H9 (cell line): ENCODE measurements around the gene CWH43. TPM values are rescaled to one million over a fixed set of nuclear protein-coding genes. Genes with fewer than 3 reads are reported as not detected.

Source experiments
- DNase-seq: peaks from one replicate; pipeline ENCODE4 v3.0.0-alpha.2; 2017
- H2AFZ ChIP-seq: one replicate; pipeline ENCODE4 v1.6.1; 2013; ENCODE audit warnings: mild to moderate bottlenecking, low read length, control low read depth, moderate library complexity
- H2AK5ac ChIP-seq: 2 replicates; pipeline ENCODE4 v1.6.1; 2013; ENCODE audit warnings: low read length, control low read depth, mixed read lengths; ENCODE audit not compliant: insufficient read length
- H2BK120ac ChIP-seq: one replicate; pipeline ENCODE4 v1.6.1; 2013; ENCODE audit warnings: low read depth, mild to moderate bottlenecking, low read length, control low read depth, inconsistent platforms; ENCODE audit not compliant: poor library complexity, severe bottlenecking
- H2BK12ac ChIP-seq: 2 replicates; pipeline ENCODE4 v1.6.1; 2013; ENCODE audit warnings: low read length, control low read depth, mixed read lengths, low read depth; ENCODE audit not compliant: insufficient read length
- H2BK15ac ChIP-seq: 2 replicates; pipeline ENCODE4 v1.6.1; 2013; ENCODE audit warnings: low read depth, low read length, control low read depth
- H2BK20ac ChIP-seq: one replicate; pipeline ENCODE4 v1.6.1; 2013; ENCODE audit warnings: low read depth, mild to moderate bottlenecking, low read length, control low read depth, inconsistent platforms; ENCODE audit not compliant: poor library complexity, severe bottlenecking
- H2BK5ac ChIP-seq: 2 replicates; pipeline ENCODE4 v1.6.1; 2013; ENCODE audit warnings: low read length, control low read depth, mixed read lengths; ENCODE audit not compliant: insufficient read length
- H3K14ac ChIP-seq: 2 replicates; pipeline ENCODE4 v1.6.1; 2013; ENCODE audit warnings: low read length, control low read depth; ENCODE audit not compliant: insufficient read depth
- H3K18ac ChIP-seq: 2 replicates; pipeline ENCODE4 v1.6.1; 2013; ENCODE audit warnings: low read depth, mild to moderate bottlenecking, mixed read lengths, low read length, control low read depth; ENCODE audit not compliant: insufficient read length
- H3K23ac ChIP-seq: 2 replicates; pipeline ENCODE4 v1.6.1; 2013; ENCODE audit warnings: low read length, control low read depth, mixed read lengths, low read depth; ENCODE audit not compliant: insufficient read length
- H3K23me2 ChIP-seq: 2 replicates; pipeline ENCODE4 v1.6.1; 2013; ENCODE audit warnings: low read depth, mild to moderate bottlenecking, mixed read lengths, low read length, control low read depth; ENCODE audit not compliant: insufficient read length, poor library complexity, severe bottlenecking
- H3K27ac ChIP-seq: 2 replicates; pipeline ENCODE4 v1.5.1; 2013; ENCODE audit warnings: low read length, control low read depth, mixed read lengths, low read depth; ENCODE audit not compliant: insufficient read length
- H3K27me3 ChIP-seq: 2 replicates; pipeline ENCODE4 v1.6.1; 2013; ENCODE audit warnings: low read length, control low read depth, inconsistent platforms; ENCODE audit not compliant: insufficient read depth
- H3K4ac ChIP-seq: 2 replicates; pipeline ENCODE4 v1.6.1; 2013; ENCODE audit warnings: low read depth, mild to moderate bottlenecking, control low read depth, inconsistent platforms, low read length, moderate library complexity
- H3K4me1 ChIP-seq: 2 replicates; pipeline ENCODE4 v1.6.1; 2013; ENCODE audit warnings: low read length, control low read depth, inconsistent platforms; ENCODE audit not compliant: insufficient read depth
- H3K4me2 ChIP-seq: 2 replicates; pipeline ENCODE4 v1.6.1; 2013; ENCODE audit warnings: low read length, control low read depth, mixed read lengths; ENCODE audit not compliant: insufficient read length, insufficient read depth
- H3K56ac ChIP-seq: 2 replicates; pipeline ENCODE4 v1.6.1; 2013; ENCODE audit warnings: low read depth, mild to moderate bottlenecking, mixed read lengths, low read length, control low read depth; ENCODE audit not compliant: insufficient read length
- H3K79me1 ChIP-seq: 2 replicates; pipeline ENCODE4 v1.6.1; 2013; ENCODE audit warnings: low read depth, mild to moderate bottlenecking, moderate library complexity, low read length, control low read depth, inconsistent platforms; ENCODE audit not compliant: insufficient read depth, poor library complexity, severe bottlenecking
- H3K79me2 ChIP-seq: 2 replicates; pipeline ENCODE4 v1.6.1; 2013; ENCODE audit warnings: low read length, control low read depth, inconsistent platforms; ENCODE audit not compliant: insufficient read depth
- H3K9ac ChIP-seq: 2 replicates; pipeline ENCODE4 v1.6.1; 2013; ENCODE audit warnings: low read length, control low read depth, mixed read lengths; ENCODE audit not compliant: insufficient read length; ENCODE audit errors: extremely low read depth
- H3K9me3 ChIP-seq: one replicate; pipeline ENCODE4 v1.6.1; 2013; ENCODE audit warnings: low read depth, low read length, inconsistent platforms; ENCODE audit not compliant: control insufficient read depth
- H3T11ph ChIP-seq: one replicate; pipeline ENCODE4 v1.6.1; 2013; ENCODE audit warnings: mild to moderate bottlenecking, low read length, control low read depth, inconsistent platforms
- H4K20me1 ChIP-seq: one replicate; pipeline ENCODE4 v1.6.1; 2013; ENCODE audit not compliant: control insufficient read depth, insufficient read length, insufficient read depth
- H4K5ac ChIP-seq: 2 replicates; pipeline ENCODE4 v1.6.1; 2013; ENCODE audit warnings: low read depth, mild to moderate bottlenecking, mixed read lengths, low read length, control low read depth; ENCODE audit not compliant: insufficient read length
- H4K8ac ChIP-seq: replicated peaks from 2 replicates; pipeline ENCODE4 v1.6.1; 2013; ENCODE audit warnings: low read length, control low read depth, mixed read lengths, low read depth; ENCODE audit not compliant: insufficient read length
- H4K91ac ChIP-seq: 2 replicates; pipeline ENCODE4 v1.6.1; 2013; ENCODE audit warnings: low read depth, mild to moderate bottlenecking, moderate library complexity, mixed read lengths, low read length, control low read depth; ENCODE audit not compliant: insufficient read length
- H3K27ac Mint-ChIP-seq, 3 experiments: 2 replicates in 2 of 3; 3 replicates in 1 of 3; pipeline ENCODE4 v1.8.0; 2020 to 2021; ENCODE audit warnings: mixed read lengths in 3 of 3, mild to moderate bottlenecking in 1 of 3, moderate library complexity in 1 of 3
- H3K27me3 Mint-ChIP-seq: 2 replicates; pipeline ENCODE4 v1.8.0; 2021; ENCODE audit warnings: low read depth, mild to moderate bottlenecking, moderate library complexity, mixed read lengths
- H3K36me3 Mint-ChIP-seq, 3 experiments: 2 replicates in 2 of 3; 3 replicates in 1 of 3; pipeline ENCODE4 v1.8.0; 2020 to 2021; ENCODE audit warnings: low read depth in 3 of 3, mixed read lengths in 3 of 3; ENCODE audit not compliant: insufficient read depth in 1 of 3
- H3K4me1 Mint-ChIP-seq, 2 experiments: 2 replicates each; pipeline ENCODE4 v1.8.0; 2020; ENCODE audit warnings: mixed read lengths in 2 of 2
- H3K4me3 Mint-ChIP-seq, 2 experiments: 2 replicates in 1 of 2; 3 replicates in 1 of 2; pipeline ENCODE4 v1.8.0; 2020 to 2021; ENCODE audit warnings: mild to moderate bottlenecking in 2 of 2, mixed read lengths in 2 of 2, moderate library complexity in 1 of 2
- H3K9me3 Mint-ChIP-seq, 2 experiments: 2 replicates in 1 of 2; 3 replicates in 1 of 2; pipeline ENCODE4 v1.8.0; 2020; ENCODE audit warnings: mild to moderate bottlenecking in 2 of 2, mixed read lengths in 2 of 2, moderate library complexity in 1 of 2
- WGBS: extraction: QIAGEN DNeasy Blood & Tissue Kit; methylation state at CpG from one replicate; pipeline ENCODE4 v1.1.7; 2013; ENCODE audit warnings: missing lambda C conversion rate, low lambda C conversion rate, mixed read lengths; ENCODE audit not compliant: insufficient read length; ENCODE audit errors: extremely low coverage; 5-methylcytosine and 5-hydroxymethylcytosine counted together
- total RNA-seq: library from RNA; stranded (reverse); gene quantifications from 2 replicates; pipeline ENCODE4 v1.2.1, GENCODE V29; 2021
- TF ChIP-seq, protein P1 (sequence below): fragments of 200-600 bp; sonication (generic); conservative IDR thresholded peaks from 3 replicates; pipeline ENCODE4 v1.8.0; 2021; ENCODE audit warnings: antibody characterized with exemption, mild to moderate bottlenecking

CWH43 gene
- total RNA-seq, 1 experiment from 2014 or later, result not detected

DNA sequence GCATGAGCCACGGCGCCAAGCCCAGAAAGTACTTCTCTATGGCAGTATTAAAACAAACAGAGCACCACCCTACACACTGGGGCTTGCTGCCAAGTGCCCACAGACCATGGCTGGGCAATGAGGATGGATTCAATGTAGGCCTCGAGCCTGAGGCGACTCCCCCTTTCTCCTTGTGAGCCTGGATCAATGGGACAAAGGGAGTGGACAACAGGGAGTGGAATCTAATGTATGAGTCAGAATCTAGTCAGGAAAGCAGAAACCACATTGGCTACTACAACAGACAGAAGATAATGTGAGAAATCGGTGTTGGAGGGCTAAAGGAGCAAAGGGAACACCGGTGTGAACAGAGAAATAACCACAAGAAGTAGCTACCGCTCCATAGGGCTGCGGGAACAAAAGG lies 41.8 kb upstream of the CWH43 start:
- no peaks in the 10 kb centered on the region for H3K79me2 ChIP-seq
- no peak overlapping the region for H2BK5ac ChIP-seq
- no peak overlapping the region for H2AFZ ChIP-seq
- H3K27ac Mint-ChIP-seq, result peak overlapping the region in 1 of 3 experiments; percentile 20; a peak in 2 of 7 replicates
- H3K9ac ChIP-seq, result no peak overlapping the region
- H3K36me3 Mint-ChIP-seq, result no peaks in the 10 kb centered on the region
- H3K9me3 Mint-ChIP-seq, result peaks cover 0 to 2% of the 10 kb centered on the region in 2 experiments; a peak in 1 of 5 replicates
- no peak overlapping the region for H4K5ac ChIP-seq
- no CpG with 5 or more reads among the region's 8 CpGs for WGBS
- no peak overlapping the region for H4K91ac ChIP-seq
- no peaks in the 10 kb centered on the region for H3K79me1 ChIP-seq
- H3K27ac ChIP-seq, result no peak overlapping the region
- no peak overlapping the region for H4K8ac ChIP-seq
- peaks cover 22% of the 10 kb centered on the region for H3K27me3 Mint-ChIP-seq
- H3T11ph ChIP-seq, result no peak overlapping the region
- no peaks in the 10 kb centered on the region for H4K20me1 ChIP-seq
- no peak overlapping the region for H2BK15ac ChIP-seq
- no peaks in the 10 kb centered on the region for H3K27me3 ChIP-seq
- H3K4me2 ChIP-seq, result no peak overlapping the region
- no peak overlapping the region for H2BK12ac ChIP-seq
- DNase-seq, result no peak
- H3K23ac ChIP-seq, result no peak overlapping the region
- peaks cover 5% of the 10 kb centered on the region for H3K4me1 ChIP-seq
- no peaks in the 10 kb centered on the region for H3K23me2 ChIP-seq
- peaks cover 13 to 16% of the 10 kb centered on the region in 2 experiments for H3K4me1 Mint-ChIP-seq
- no peak overlapping the region for H2BK20ac ChIP-seq
- no peak overlapping the region for H3K14ac ChIP-seq
- no peak overlapping the region for H2AK5ac ChIP-seq
- no peak overlapping the region for H3K4me3 Mint-ChIP-seq
- TF ChIP-seq, protein P1, sequence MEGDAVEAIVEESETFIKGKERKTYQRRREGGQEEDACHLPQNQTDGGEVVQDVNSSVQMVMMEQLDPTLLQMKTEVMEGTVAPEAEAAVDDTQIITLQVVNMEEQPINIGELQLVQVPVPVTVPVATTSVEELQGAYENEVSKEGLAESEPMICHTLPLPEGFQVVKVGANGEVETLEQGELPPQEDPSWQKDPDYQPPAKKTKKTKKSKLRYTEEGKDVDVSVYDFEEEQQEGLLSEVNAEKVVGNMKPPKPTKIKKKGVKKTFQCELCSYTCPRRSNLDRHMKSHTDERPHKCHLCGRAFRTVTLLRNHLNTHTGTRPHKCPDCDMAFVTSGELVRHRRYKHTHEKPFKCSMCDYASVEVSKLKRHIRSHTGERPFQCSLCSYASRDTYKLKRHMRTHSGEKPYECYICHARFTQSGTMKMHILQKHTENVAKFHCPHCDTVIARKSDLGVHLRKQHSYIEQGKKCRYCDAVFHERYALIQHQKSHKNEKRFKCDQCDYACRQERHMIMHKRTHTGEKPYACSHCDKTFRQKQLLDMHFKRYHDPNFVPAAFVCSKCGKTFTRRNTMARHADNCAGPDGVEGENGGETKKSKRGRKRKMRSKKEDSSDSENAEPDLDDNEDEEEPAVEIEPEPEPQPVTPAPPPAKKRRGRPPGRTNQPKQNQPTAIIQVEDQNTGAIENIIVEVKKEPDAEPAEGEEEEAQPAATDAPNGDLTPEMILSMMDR, result no peak
- no peaks in the 10 kb centered on the region for H3K9me3 ChIP-seq
- H2BK120ac ChIP-seq, result no peak overlapping the region
- no peak overlapping the region for H3K56ac ChIP-seq
- no peak overlapping the region for H3K4ac ChIP-seq
- no peak overlapping the region for H3K18ac ChIP-seq
